Fibroblast of lung (primary cell): ENCODE measurements around the gene CAPZB. TPM values are rescaled to one million over a fixed set of nuclear protein-coding genes. Genes with fewer than 3 reads are reported as not detected.

Experiments used
- DNase-seq, 2 donors: peaks; one replicate each; pipeline versions ENCODE4 v3.0.0 to v3.0.0-alpha.2; 2010; ENCODE audit warnings: low read depth in 2 of 2
- H2AFZ ChIP-seq: 2 replicates; pipeline ENCODE4 v1.5.1; 2012; ENCODE audit warnings: low read length, control low read depth, inconsistent platforms
- H3K27ac ChIP-seq: 2 replicates; pipeline ENCODE4 v1.5.1; 2011; ENCODE audit warnings: low read length, control low read depth; ENCODE audit not compliant: insufficient read depth
- H3K27me3 ChIP-seq: 2 replicates; pipeline ENCODE4 v1.5.1; 2011; ENCODE audit warnings: mild to moderate bottlenecking, low read length; ENCODE audit not compliant: control insufficient read depth, insufficient read depth
- H3K36me3 ChIP-seq: 2 replicates; pipeline ENCODE4 v1.5.1; 2011; ENCODE audit warnings: low read length; ENCODE audit not compliant: control insufficient read depth, insufficient read depth
- H3K4me1 ChIP-seq: 2 replicates; pipeline ENCODE4 v1.5.1; 2011; ENCODE audit warnings: low read length; ENCODE audit not compliant: control insufficient read depth, insufficient read depth; ENCODE audit errors: extremely low read depth
- H3K4me2 ChIP-seq: 2 replicates; pipeline ENCODE4 v1.5.1; 2011; ENCODE audit warnings: low read length, control low read depth; ENCODE audit not compliant: insufficient read depth; ENCODE audit errors: extremely low read depth
- H3K4me3 ChIP-seq, 4 experiments: fragments of 200-600 bp in 1 of 4; sonication (generic) in 1 of 4; replicated peaks in 1 of 4; 2 replicates each; pipeline ENCODE4 v1.5.1; 2011 to 2016; ENCODE audit warnings: low read length in 4 of 4, low read depth in 3 of 4, mild to moderate bottlenecking in 3 of 4, control low read depth in 2 of 4, inconsistent platforms in 1 of 4, mixed read lengths in 1 of 4; ENCODE audit not compliant: insufficient read depth in 1 of 4; ENCODE audit errors: control extremely low read depth in 1 of 4
- H3K79me2 ChIP-seq: 2 replicates; pipeline ENCODE4 v1.5.1; 2012; ENCODE audit warnings: mild to moderate bottlenecking, low read length, inconsistent platforms; ENCODE audit not compliant: control insufficient read depth, insufficient read depth
- H3K9ac ChIP-seq: 2 replicates; pipeline ENCODE4 v1.5.1; 2011; ENCODE audit warnings: mild to moderate bottlenecking, low read length, control low read depth; ENCODE audit not compliant: insufficient read depth
- H3K9me3 ChIP-seq: 2 replicates; pipeline ENCODE4 v1.5.1; 2012; ENCODE audit warnings: low read depth, low read length; ENCODE audit not compliant: control insufficient read depth, insufficient read depth
- H4K20me1 ChIP-seq: 2 replicates; pipeline ENCODE4 v1.5.1; 2011; ENCODE audit warnings: low read length; ENCODE audit not compliant: control insufficient read depth, insufficient read depth; ENCODE audit errors: extremely low read depth
- EZH2 ChIP-seq: IDR thresholded peaks from 2 replicates; pipeline ENCODE4 v1.5.1; 2012; ENCODE audit warnings: low read length, control low read depth, mild to moderate bottlenecking; ENCODE audit errors: missing control alignments
- polyA plus RNA-seq, 2 donors: library from polyadenylated mRNA; depleted of rRNA in 1 of 2; stranded (reverse) in 1 of 2; unstranded in 1 of 2; fragments of >200 nt; gene quantifications; 2 replicates each; pipeline ENCODE4 v1.2.1, GENCODE V29; 2011 to 2012; ENCODE audit warnings: missing spikeins in 1 of 2
- total RNA-seq: library from RNA; depleted of rRNA; stranded (reverse); fragments of >200 nt; gene quantifications from 2 replicates; pipeline ENCODE4 v1.2.1, GENCODE V29; 2014
- TF ChIP-seq, protein P1 (sequence below), 2 donors: IDR thresholded peaks in 1 of 2; conservative IDR thresholded peaks in 1 of 2; 1 replicate in 1 of 2; 2 replicates in 1 of 2; pipeline ENCODE4 v1.5.1; 2011 to 2012; ENCODE audit warnings: low read length in 2 of 2, control low read depth in 1 of 2, inconsistent platforms in 1 of 2, low read depth in 1 of 2, mild to moderate bottlenecking in 1 of 2

The CAPZB gene
- total and polyA plus RNA-seq, 2 donors (not counting 1 experiment from before 2014, with no cell fraction given): 104 to 495 TPM

DNA sequence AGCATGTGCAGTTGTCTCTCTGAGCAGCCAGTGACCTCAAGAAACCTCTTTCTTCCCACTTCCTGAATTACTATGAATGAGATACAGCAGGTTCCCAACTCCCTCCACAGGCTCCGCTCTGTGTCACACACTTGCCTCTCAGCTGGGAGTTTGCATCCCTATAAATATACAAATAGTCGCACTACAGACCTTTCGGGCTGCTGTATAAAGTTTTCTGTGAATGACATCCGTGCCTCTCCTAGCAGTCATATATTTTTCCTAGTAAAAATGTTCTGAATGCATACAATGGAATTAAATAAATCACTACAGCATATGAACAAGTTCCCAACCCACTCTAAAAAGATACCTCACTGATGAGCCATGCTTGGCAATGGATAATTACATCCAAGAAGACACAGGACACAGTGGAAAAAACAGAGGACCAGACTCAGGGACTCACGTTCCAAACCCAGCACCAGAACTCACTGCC is 66.8 kb downstream of the CAPZB start:
- peaks cover 2% of the 10 kb centered on the region for H4K20me1 ChIP-seq
- no peaks in the 10 kb centered on the region for H3K27me3 ChIP-seq
- H3K36me3 ChIP-seq: peaks cover 14% of the 10 kb centered on the region
- H3K79me2 ChIP-seq: peaks cover 87% of the 10 kb centered on the region
- H3K4me3 ChIP-seq: no peak overlapping the region
- H3K9ac ChIP-seq: no peak overlapping the region
- TF ChIP-seq EZH2: no peak
- TF ChIP-seq, protein P1, sequence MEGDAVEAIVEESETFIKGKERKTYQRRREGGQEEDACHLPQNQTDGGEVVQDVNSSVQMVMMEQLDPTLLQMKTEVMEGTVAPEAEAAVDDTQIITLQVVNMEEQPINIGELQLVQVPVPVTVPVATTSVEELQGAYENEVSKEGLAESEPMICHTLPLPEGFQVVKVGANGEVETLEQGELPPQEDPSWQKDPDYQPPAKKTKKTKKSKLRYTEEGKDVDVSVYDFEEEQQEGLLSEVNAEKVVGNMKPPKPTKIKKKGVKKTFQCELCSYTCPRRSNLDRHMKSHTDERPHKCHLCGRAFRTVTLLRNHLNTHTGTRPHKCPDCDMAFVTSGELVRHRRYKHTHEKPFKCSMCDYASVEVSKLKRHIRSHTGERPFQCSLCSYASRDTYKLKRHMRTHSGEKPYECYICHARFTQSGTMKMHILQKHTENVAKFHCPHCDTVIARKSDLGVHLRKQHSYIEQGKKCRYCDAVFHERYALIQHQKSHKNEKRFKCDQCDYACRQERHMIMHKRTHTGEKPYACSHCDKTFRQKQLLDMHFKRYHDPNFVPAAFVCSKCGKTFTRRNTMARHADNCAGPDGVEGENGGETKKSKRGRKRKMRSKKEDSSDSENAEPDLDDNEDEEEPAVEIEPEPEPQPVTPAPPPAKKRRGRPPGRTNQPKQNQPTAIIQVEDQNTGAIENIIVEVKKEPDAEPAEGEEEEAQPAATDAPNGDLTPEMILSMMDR (conservative IDR thresholded peaks at IDR 0.05 in 1 of 2, IDR thresholded peaks at IDR 0.05 in 1 of 2; ENCODE audit: low read depth in 1 of 2, low read length in 2 of 2): no peak
- H3K9me3 ChIP-seq: no peaks in the 10 kb centered on the region
- peak overlapping the region; percentile 34 for H3K27ac ChIP-seq
- H2AFZ ChIP-seq: no peak overlapping the region
- no peak overlapping the region for H3K4me2 ChIP-seq
- peak in 1 of 2 donors; percentile 32 for DNase-seq
- peaks cover 18% of the 10 kb centered on the region for H3K4me1 ChIP-seq

DNA sequence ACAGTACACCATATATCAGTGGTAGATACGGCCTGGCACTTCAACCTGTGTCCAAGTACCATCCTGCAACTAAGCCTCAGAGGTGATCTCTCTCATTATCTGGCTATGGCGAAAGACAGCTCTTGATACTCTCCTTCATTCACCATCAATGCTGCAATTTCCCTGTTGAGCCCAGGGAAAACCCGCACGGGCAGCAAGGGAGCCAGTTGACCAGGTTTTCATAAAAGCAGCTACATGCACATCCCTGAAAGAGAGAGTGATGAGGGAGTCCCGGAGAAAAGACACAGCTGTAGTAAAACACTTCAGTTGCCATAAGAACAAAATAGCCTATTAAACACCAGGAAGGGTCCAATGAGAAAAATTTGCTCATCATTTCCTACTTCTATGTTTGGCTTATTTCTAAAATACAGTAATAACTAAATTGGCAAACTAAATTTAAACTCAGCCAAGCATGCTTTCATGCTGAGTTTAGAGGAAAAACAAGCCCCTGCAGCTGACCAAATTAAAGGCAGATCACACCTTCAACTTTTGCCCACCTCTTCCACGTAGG is 68.3 kb downstream of the CAPZB start:
- H3K4me1 ChIP-seq: peaks cover 17% of the 10 kb centered on the region
- H3K27ac ChIP-seq: no peak overlapping the region
- H3K4me2 ChIP-seq: no peak overlapping the region
- H3K4me3 ChIP-seq: no peak overlapping the region
- no peak for TF ChIP-seq EZH2
- TF ChIP-seq, protein P1 (conservative IDR thresholded peaks at IDR 0.05 in 1 of 2, IDR thresholded peaks at IDR 0.05 in 1 of 2; ENCODE audit: low read depth in 1 of 2, low read length in 2 of 2): no peak
- peaks cover 2% of the 10 kb centered on the region for H4K20me1 ChIP-seq
- no peaks in the 10 kb centered on the region for H3K27me3 ChIP-seq
- H3K36me3 ChIP-seq: peaks cover 14% of the 10 kb centered on the region
- DNase-seq: no peak
- H3K9me3 ChIP-seq: no peaks in the 10 kb centered on the region
- H3K79me2 ChIP-seq: peaks cover 83% of the 10 kb centered on the region
- no peak overlapping the region for H2AFZ ChIP-seq
- H3K9ac ChIP-seq: no peak overlapping the region

DNA sequence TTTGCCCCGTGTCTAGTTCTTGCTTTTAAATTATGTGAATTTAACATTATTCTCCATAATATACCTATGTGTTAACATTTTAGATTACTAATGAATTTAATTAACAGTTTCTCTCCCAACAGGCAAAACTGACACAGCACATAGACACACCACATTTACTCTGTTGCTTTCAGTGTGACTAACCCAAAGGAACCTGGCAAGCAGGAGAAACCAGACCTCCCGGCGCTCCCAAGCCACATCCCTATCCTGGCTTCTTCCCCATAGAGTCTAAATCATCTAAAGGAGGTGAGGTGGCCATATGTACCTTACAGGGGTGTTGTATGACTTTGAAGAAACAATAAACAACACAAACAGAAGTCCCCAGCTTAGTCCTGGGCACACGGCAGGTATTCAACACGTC is 69.2 kb downstream of the CAPZB start:
- no peaks in the 10 kb centered on the region for H3K9me3 ChIP-seq
- no peak overlapping the region for H3K9ac ChIP-seq
- peaks cover 83% of the 10 kb centered on the region for H3K79me2 ChIP-seq
- no peak overlapping the region for H2AFZ ChIP-seq
- no peak overlapping the region for H3K4me2 ChIP-seq
- H3K36me3 ChIP-seq: peaks cover 12% of the 10 kb centered on the region
- no peak for DNase-seq
- H3K27ac ChIP-seq: no peak overlapping the region
- H4K20me1 ChIP-seq: peaks cover 2% of the 10 kb centered on the region
- no peaks in the 10 kb centered on the region for H3K27me3 ChIP-seq
- TF ChIP-seq, protein P1 (conservative IDR thresholded peaks at IDR 0.05 in 1 of 2, IDR thresholded peaks at IDR 0.05 in 1 of 2; ENCODE audit: low read depth in 1 of 2, low read length in 2 of 2): no peak
- no peak for TF ChIP-seq EZH2
- H3K4me3 ChIP-seq: no peak overlapping the region
- peaks cover 14% of the 10 kb centered on the region for H3K4me1 ChIP-seq
